GM12891 (cell line): ENCODE results near the gene RNASE1.

Source experiments
- POLR2A ChIP-seq: IDR thresholded peaks from 2 replicates; pipeline ENCODE4 v1.6.1; 2011; ENCODE audit warnings: low read depth, low read length, control low read depth
- POLR2AphosphoS5 ChIP-seq: IDR thresholded peaks from 2 replicates; pipeline ENCODE4 v1.6.1; 2011; ENCODE audit warnings: low read depth, low read length, control low read depth
- SPI1 ChIP-seq: IDR thresholded peaks from 2 replicates; pipeline ENCODE4 v1.6.1; 2011; ENCODE audit warnings: low read depth, low read length, control low read depth

- TF ChIP-seq POLR2A (no peak), POLR2AphosphoS5 (no peak), SPI1 (no peak)
Measured at GRCh38 chr14:20799456-20799891, 3.2 kb downstream of the RNASE1 start.
